HG03442 (cell line): ENCODE measurements around the gene CDH22.

Experiments used
- ATAC-seq: cut with Tn5 transposase; IDR thresholded peaks from one replicate; pipeline ENCODE4 v1.9.1; 2021; ENCODE audit warnings: mild to moderate bottlenecking, moderate library complexity; ENCODE audit not compliant: unreplicated experiment

The CDH22 gene

DNA sequence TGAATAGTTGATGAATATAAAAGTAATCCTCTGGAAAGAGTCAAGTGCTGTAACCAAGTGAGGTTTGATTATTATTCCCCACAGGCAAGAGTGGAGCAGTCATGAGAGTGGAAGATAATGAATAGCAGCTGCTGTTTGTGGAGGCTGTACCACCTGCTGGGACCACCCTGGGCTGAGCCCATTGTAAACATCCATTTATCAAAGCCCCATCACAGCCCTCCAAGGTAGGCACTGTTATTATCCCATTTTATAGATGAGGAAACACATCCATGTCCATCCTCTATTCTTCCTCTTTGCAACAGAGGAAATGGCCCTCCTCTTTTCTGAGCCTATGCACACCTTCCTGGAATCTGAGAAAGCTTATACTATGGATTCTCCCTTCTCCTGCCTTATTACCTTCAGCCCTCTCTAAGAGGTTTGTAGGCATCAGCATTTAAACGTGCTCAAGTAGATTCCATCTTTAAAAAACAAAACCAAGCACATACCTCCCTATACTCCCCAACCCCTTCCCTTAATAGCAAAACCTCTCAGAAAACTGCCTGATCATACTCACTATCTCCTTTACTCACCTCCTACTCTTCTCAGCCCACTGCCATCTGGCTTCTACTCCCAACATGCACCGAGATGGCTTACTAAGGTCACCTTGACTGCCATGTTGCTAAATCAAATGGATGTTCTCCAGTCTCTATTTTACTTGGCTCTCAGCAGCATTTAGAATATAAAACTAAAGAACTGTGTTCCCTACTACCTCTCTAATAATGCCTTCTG is 37.1 kb downstream of the CDH22 start:
- no peak for ATAC-seq

GRCh38 chr20:46269372-46269771 is 38.9 kb downstream of the CDH22 start:
- no peak for ATAC-seq

- ATAC-seq, result no peak
These were observed 39.6 kb downstream of the CDH22 start for GRCh38 chr20:46268662-46269061.

DNA sequence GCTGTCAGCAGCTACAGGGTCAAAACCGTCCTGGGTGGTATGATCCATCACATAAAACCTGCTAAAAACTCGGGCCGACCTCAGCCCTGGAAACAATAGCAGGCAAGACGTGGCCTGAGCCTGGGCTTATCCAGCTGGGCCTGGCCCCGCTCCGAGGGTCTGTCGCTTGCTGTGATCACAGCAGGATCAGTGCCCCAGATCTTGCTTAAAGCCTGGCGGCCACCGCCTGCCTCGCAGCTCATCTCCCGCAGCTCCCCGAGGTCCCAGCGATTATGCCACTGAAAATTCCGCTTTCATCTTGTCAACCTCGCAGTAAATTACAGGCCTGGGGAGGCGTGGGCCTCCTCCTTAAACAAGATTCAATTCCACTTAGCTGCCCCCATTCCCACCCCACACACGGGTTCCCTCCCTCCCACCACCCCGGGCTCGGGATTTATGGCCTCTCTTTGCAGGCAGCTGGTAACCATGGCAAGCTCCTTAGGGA is 40.1 kb downstream of the CDH22 start:
- ATAC-seq, result no peak

- no peak for ATAC-seq
These were observed 40.9 kb downstream of the CDH22 start for GRCh38 chr20:46267108-46268105.

GRCh38 chr20:46265539-46265938 is 42.8 kb downstream of the CDH22 start:
- ATAC-seq, result no peak

GRCh38 chr20:46264391-46265266 is 43.7 kb downstream of the CDH22 start:
- no peak for ATAC-seq

DNA sequence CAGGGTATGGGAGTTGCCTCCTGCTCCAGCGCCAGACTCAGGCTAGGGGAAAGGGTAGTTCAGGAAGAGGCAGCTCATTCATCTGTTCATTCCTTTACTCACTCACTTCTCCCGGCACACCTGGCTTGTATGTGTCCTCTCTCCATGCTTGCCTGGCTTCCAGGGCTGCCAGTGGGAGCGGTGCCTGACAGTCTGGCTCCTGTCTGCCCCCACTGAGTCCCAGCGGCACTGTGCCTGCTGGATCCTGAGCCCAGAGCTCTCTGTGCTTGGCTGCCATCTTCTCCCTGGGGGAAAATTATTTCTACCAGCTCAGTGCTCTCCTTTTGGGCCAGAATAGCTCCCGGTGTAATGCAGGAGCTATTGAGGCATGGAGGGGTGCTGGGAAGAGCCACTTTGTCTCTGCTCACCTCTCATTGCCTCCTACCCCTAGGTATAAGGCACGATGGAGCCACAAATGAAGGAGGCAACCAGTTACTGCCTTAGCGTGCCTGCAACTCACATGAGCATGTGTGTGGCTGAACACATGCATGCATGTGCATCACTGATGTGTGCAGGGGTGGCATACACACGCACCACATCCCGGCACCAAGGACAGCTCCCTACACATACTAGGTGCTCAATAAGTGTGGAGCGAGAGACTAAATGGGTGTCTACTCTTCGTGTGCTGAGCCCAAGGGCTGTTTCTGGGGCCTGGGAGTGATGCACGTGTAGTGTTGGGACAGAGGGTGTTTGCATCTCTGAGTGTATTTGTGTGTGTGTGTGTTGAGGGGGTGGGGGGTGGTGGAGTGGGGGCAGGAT is 46.6 kb downstream of the CDH22 start:
- no peak for ATAC-seq

DNA sequence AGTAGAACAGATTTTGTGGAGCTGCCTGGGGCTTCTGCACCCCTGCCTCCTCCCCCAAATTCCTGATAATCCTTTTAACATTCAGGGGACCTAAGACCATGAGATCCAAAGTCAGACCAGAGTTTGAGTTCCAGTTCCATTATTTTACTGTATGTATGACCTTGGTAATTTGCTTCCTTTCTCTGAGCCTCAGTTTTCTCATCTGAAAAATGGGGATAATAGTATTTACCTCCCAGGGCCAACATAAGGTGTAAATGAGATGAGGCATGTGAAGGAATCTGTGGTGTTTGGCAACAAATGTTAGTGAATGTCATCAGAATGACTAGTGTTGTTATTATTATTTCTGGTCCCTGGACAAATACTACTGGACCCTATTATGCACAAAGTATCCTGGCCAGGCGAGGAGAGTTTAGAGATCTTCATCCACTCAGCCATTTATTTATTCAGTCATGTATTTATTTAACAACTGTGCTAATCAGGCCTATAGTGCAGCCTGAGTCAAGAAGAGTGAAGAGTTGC is 47.3 kb downstream of the CDH22 start:
- ATAC-seq, result no peak

DNA sequence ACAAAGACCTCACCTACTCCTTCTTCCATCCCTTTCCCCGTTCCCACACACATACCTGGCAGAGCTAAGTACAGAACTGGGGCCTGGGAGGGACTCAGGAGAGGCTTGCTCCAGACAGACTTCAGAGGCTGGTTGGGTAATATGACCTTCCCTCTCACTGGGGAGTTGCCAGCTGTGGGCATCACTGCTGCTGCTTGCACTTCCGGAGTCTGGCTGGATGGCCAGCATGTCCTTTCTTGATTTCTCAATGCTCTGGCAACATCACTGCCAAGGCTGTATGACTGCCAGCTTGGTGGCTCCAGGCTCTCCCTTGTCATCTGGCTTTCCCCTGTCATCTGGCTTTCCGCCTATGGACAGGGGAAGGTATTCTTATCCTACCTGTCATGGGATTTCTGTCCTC is 47.8 kb downstream of the CDH22 start:
- ATAC-seq, result no peak

- no peak for ATAC-seq
These were observed 48.9 kb downstream of the CDH22 start for GRCh38 chr20:46259260-46259859.

GRCh38 chr20:46257887-46258286 is 50.4 kb downstream of the CDH22 start:
- no peak for ATAC-seq

DNA sequence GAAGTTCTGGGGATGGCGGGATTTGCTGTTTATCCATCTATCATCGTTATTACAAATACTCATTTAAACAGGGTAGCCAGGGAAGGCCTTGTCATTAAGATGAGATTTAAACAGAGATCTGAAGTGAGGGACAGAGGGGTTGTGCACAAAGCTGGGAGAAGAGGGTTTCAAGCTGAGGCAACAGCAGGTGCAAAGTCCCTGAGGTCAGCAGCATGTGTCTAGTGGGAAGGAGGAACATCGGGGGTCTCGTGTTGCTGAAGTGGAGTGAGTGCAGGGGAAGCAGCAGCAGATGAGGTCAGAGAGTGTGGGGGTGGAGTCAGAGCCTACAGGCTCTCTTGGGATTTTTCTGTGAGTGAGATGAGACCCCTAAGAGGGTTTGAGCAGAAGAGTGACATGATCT is 52.0 kb downstream of the CDH22 start:
- ATAC-seq, result no peak

GRCh38 chr20:46255440-46256104 is 52.7 kb downstream of the CDH22 start:
- no peak for ATAC-seq

DNA sequence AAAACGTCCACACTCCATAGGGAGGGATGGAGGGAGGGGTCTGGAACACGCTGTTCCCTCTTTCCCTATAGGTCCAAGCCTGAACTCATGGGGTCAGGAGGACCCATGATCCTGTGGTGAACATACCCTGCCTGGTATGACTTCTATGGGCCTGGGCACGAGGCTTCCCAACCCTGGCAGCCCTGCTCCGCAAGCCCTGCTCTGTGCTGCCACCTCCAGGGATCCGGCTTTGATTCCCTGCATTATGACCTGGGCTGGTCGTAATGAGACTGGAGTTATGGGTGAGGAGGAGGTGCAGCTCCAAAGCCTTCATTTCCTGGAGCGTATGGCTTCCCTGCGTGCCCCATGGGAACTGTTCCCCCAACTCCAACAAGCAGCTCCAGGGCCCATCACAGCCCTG is 54.9 kb downstream of the CDH22 start:
- ATAC-seq, result no peak

DNA sequence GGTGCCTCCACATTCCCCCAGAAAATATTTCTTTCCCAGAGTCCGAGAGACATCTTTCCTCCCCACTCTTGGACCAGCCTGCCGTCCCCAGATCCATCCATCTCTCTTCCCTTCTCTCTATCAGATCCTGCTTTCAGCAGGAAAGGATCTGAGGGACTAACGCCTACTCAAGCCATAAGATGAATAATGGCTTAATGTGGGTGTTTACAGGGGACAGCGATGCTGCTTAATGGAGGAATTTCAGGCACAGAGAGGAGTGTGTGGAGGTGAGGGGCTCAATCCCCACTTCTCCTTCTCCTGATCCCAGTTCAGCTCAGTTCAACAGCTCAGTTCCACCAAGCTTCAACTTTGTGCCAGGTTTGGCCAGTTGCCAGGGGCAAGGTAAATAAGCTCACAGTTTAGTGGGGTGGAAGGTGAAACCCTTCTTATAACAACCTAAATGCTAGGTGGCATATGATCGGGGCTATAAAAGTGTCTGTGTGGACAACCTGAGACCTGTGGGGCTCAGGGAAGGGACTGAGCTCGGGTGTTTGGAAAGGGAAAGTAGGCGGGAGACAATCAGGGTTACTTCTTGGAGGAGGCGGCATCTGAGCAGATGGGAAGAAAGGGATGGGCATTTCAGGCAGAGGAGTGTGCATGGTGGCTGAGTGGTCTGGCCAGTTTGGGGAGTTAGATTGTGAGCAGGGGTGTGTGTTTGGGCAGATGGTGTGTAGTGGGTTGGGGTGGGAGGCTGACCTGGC is 55.8 kb downstream of the CDH22 start:
- no peak for ATAC-seq

DNA sequence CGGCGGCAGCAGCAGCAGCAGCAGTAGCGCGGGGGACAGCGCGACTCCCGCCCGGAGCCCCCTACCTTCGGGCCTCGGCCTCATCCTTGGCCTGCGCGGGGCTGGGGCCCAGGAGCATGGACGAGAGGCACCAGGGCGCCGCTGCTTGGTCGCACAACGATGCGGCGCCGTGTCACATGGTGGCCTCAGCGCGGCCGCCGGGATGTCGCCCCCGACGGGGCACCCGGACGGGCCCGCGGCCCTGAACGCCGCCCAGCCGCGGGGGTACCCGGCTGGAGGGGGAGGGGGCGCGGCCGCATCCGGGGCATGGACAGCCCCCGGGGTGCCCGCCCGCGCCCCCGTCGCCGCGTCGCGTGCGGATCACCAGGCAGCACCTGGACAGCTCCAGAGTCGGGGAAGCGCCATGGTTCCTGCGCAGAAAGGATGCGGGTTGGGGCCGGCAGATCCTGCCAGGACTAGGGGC is 57.1 kb downstream of the CDH22 start:
- no peak for ATAC-seq

- no peak for ATAC-seq
These were observed 57.5 kb downstream of the CDH22 start for GRCh38 chr20:46250772-46251171.
